Head of caudate nucleus (tissue), 42 donors: ENCODE results near the gene DLG5.
A peak's percentile ranks its signal among the peaks of the same experiment; 100 is the strongest.

Experiments used
- DNase-seq, 42 donors: peaks; one replicate each; pipeline versions ENCODE4 v3.0.0 to v3.0.0-alpha.2; 2020 to 2021; ENCODE audit warnings: mixed read lengths in 7 of 42
- intact Hi-C: fragments of 100-400 bp; cut with DNase I; formaldehyde crosslinking; loops from one replicate; pipeline ENCODE4 v1.15.0; 2022

The DLG5 gene

DNA sequence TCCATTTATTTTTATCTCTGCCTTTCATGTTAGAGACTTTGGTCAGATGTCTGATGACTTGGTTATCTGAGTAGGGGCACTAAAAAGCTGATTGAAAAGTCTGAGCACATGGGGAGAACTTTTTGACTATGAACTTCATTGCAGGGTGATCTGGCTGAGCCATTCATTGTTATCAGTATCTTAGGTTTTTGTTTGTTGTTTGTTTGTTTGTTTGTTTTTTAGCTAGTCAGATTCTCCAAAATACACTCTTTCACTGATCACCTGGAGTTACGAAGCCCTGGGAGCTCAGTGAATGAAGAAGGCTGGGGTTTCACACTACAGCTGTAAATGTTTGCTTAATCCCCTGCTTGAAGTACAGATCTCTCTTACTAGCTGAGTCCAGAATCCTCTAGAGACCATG, 28.6 kb upstream of the DLG5 start:
- no peak for DNase-seq
- intact Hi-C loops: no loop called here

GRCh38 chr10:77949167-77949566, 22.6 kb upstream of the DLG5 start:
- DNase-seq: peak in 2 of 42 donors; percentile 10 to 41
- intact Hi-C loops: no loop called here

- DNase-seq: no peak
- intact Hi-C loops: no loop called here
Measured at GRCh38 chr10:77946084-77946483, 19.5 kb upstream of the DLG5 start.

DNA sequence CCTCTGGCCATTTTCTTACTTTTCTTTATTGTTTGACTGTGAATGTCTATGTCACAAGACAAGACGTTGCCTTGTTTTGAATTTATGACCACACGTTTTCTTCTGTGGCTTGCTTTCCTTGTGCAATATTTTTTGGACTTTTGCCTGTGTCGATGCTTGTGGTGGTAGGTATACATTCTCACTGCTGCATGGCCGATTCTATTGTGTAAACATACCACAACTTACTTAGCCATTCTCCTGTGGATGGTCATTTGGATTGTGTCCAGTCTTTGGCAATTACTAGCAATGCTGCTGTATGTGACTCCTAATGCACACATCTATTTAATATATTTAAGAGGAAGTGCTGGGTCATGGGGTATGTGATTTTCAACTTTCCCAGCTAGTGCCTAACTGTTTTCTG, 18.0 kb upstream of the DLG5 start:
- DNase-seq: no peak
- intact Hi-C loops: no loop called here

- intact Hi-C loops: no loop called here
- DNase-seq: peak in 7 of 42 donors; percentile 11 to 49 (median 17)
Measured at GRCh38 chr10:77943121-77943901, 16.8 kb upstream of the DLG5 start.

DNA sequence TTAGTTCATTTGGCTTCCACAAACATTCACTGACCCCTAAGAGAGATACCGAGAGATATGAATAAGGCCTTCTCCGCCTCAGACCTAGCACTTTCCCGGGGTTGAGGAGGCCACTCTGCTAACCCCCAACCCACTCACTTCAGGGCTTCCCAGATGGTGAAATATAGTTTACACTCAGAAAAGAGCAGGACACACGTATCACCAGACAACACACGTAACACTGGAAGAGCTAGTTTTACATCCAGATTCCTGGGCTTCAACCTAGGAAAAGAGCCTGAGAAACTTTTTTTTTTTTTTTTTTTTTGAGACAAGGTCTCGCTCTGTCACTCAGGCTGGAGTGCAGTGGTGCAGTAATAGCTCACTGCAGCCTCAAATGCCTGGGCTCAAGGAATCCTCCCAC, 15.2 kb upstream of the DLG5 start:
- DNase-seq: no peak
- intact Hi-C loops: no loop called here

- no peak for DNase-seq
- intact Hi-C loops: no loop called here
Measured at GRCh38 chr10:77940627-77941026, 14.1 kb upstream of the DLG5 start.

DNA sequence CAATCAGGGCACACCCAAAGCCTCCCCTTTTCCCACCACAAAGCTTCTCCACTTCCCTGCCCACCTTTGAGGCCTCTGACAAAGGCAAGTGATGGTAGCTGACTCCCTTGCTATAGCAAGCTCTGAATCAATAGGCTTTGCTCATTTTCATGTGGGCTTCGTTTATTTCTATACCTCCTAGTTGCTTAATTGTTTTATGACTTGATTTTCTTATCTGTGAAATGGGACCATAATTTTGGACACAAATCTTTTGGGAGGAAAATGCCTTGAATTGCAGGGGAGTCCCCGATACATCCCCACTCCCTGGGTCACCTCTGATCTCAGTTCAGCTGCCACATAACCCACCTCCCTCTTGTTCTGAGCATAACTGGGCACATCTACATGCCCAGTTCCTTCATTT, 13.7 kb upstream of the DLG5 start:
- intact Hi-C loops: no loop called here
- DNase-seq: no peak

DNA sequence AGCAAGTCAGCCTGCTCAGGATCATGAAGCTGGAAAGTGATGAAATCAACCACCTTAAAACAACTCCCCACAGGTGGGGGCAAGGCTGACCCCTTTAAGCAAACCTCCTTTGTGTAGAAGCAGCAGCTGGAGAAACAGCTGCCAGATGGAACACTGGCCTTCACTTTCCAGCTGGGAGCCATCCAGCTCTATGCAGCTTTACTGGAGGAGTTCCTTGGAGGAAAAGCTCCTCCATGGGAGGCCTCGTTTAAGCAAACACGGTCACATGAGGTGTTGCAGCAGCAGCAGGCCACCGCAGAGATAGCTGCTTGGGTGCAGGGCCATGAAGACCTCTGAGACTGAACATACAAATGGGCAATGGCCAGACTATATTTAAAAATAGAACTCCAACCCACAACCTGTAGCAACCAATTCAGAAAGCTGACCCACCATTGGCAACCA, 13.0 kb upstream of the DLG5 start:
- intact Hi-C loops: no loop called here

GRCh38 chr10:77936697-77937567, 10.4 kb upstream of the DLG5 start:
- DNase-seq: no peak
- intact Hi-C loops: no loop called here

More for the DNA sequence above, 13.0 kb upstream of the DLG5 start:
- DNase-seq: no peak

GRCh38 chr10:77932016-77932715, 5.6 kb upstream of the DLG5 start:
- no peak for DNase-seq
- intact Hi-C loops: no loop called here

DNA sequence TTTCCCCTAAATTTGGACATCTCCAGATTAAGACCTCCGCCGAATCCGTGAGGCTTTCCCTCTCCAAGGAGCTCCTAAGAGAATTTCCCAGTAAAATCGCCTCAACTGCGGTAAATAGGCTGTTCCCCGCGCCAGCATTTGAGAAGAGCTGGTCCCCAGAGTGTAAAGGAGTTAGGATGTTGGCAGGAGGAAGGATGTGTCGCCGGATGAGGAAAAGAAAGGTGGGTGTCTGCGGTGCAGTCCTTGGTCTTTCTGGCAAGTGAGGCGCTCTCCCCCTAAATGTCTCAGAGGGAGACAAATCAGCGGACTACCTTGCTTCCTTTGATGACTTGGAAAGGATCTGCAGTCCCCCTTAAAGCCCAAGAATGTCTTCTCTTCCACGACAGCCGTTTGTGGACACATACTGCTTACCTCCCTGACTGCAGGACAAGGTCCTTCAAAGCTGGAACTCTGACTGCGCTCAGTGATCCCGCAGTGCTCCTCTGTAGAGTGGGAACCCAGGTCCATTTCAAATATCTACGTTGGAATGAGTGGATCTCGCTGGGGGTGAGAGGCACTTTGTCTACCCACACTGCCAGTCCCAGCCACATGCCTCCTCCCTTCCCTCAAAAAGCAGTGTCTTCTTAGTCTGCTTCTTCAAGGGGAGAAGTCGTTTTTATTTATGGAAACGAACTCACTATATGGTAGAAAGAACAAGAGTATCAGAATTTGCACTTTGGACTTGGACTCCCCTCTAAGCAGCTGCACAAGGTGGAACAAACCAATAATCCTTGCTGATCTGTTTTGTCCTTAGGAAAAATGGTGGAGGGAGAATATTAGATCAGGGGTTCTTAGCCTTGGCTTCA, 1.1 kb upstream of the DLG5 start:
- DNase-seq: peak in 5 of 42 donors; percentile 7 to 51 (median 17)
- intact Hi-C loops: loop anchor here (5.0 kb wide), 1 partner anchor 80 kb away; no protein-coding TSS in a partner anchor

GRCh38 chr10:77925795-77926565, 575 bp downstream of the DLG5 start:
- intact Hi-C loops: loop anchor here (5.0 kb wide), 1 partner anchor 79 kb away; no protein-coding TSS in a partner anchor
- DNase-seq: peak in 40 of 42 donors; percentile 6 to 71 (median 42)

- intact Hi-C loops: loop anchor here (5.0 kb wide), 1 partner anchor 78 kb away; no protein-coding TSS in a partner anchor
- peak in 41 of 42 donors; percentile 7 to 77 (median 45) for DNase-seq
Measured at GRCh38 chr10:77925410-77925794, 1.2 kb downstream of the DLG5 start.

DNA sequence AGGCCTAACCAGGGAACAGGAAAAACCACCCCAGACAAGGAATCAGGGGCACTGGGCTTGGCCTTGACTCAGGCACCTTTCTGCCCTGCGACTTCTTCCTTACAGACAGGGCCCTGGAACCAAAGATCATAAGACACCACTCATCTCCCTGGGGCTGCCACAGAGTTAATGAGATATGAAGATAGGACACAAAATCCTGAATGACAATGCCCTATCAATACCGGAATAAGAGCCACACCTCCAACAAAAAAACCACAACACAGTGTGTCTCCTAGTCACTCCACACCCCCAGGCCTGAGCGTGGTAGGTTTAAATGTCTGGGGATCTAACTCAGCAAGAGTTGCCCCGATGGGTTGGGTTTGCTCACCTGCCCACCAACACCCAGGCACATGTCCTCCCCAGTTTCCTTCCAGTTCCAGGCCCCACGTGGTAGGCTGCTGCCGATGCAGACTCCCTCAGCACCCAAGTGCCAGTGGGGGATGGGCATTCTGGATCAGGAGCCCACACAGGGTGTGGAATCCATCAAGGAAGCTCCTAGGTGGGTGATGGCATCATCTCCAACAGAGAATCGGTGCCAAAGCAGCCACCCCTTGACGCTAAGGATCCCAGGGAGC, 3.9 kb downstream of the DLG5 start:
- DNase-seq: no peak
- intact Hi-C loops: no loop called here

- intact Hi-C loops: no loop called here
- DNase-seq: no peak
Measured at GRCh38 chr10:77922055-77922454, 4.5 kb downstream of the DLG5 start.

GRCh38 chr10:77921395-77921794, 5.2 kb downstream of the DLG5 start:
- no peak for DNase-seq
- intact Hi-C loops: no loop called here
